ENCODE data around the gene SUSD6. TPM values are rescaled to one million over a fixed set of nuclear protein-coding genes. Genes with fewer than 3 reads are reported as not detected.

SUSD6 gene
- polyA plus RNA-seq, 1 experiment: 14.4 TPM

DNA sequence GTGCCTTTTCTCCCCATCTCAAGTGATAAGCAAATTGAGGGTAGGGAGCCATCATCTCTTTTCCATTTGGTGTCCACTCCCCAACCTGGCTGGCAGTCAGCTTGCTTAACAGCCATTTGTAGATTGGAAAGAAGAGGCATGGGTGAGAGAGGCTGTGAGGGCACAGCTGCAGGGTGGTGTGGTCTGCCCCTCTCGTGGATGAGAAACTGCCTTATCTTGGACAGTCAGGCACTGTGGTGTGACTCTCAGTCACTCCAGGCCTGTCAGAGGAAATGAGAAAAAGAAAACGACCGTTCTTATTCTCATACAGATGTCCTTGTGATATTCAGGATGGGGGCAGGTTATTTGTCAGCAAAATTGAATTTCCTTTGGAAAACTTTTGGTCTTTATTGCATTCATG is 90.5 kb downstream of the SUSD6 start:
- DNase-seq (ENCODE audit: low read depth, low spot score): no peak
- Histone ChIP-seq H3K9me3 (ENCODE audit: control insufficient read depth, insufficient read depth, low read length) (no peaks in the 10 kb centered on the region), H3K27ac (ENCODE audit: low read depth, low read length) (no peak overlapping the region), H3K27me3 (ENCODE audit: control insufficient read depth, insufficient read depth, low read length) (no peaks in the 10 kb centered on the region), H3K4me3 (ENCODE audit: low read depth, low read length) (no peak overlapping the region)
- TF ChIP-seq, protein P1, sequence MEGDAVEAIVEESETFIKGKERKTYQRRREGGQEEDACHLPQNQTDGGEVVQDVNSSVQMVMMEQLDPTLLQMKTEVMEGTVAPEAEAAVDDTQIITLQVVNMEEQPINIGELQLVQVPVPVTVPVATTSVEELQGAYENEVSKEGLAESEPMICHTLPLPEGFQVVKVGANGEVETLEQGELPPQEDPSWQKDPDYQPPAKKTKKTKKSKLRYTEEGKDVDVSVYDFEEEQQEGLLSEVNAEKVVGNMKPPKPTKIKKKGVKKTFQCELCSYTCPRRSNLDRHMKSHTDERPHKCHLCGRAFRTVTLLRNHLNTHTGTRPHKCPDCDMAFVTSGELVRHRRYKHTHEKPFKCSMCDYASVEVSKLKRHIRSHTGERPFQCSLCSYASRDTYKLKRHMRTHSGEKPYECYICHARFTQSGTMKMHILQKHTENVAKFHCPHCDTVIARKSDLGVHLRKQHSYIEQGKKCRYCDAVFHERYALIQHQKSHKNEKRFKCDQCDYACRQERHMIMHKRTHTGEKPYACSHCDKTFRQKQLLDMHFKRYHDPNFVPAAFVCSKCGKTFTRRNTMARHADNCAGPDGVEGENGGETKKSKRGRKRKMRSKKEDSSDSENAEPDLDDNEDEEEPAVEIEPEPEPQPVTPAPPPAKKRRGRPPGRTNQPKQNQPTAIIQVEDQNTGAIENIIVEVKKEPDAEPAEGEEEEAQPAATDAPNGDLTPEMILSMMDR (IDR thresholded peaks at IDR 0.05; ENCODE audit: low read depth, low read length): no peak
- ChIA-PET POLR2A (no interaction called here), CTCF (interaction anchor here (0.7 kb wide), 1 partner anchor 569 kb away, joined by 3 read pairs; no protein-coding TSS in a partner anchor)

- POLR2A ChIA-PET: no interaction called here
- H3K4me3 ChIP-seq (ENCODE audit: low read depth, low read length): no peak overlapping the region
- no peaks in the 10 kb centered on the region for H3K9me3 ChIP-seq (ENCODE audit: control insufficient read depth, insufficient read depth, low read length)
- TF ChIP-seq, protein P1 (IDR thresholded peaks at IDR 0.05; ENCODE audit: low read depth, low read length): no peak
- no peak for DNase-seq (ENCODE audit: low read depth, low spot score)
- H3K27me3 ChIP-seq (ENCODE audit: control insufficient read depth, insufficient read depth, low read length): no peaks in the 10 kb centered on the region
- CTCF ChIA-PET: interaction anchor here (1.9 kb wide), 1 partner anchor 119 kb away, joined by 4 read pairs; no protein-coding TSS in a partner anchor
- H3K27ac ChIP-seq (ENCODE audit: low read depth, low read length): no peak overlapping the region
These were observed 91.9 kb downstream of the SUSD6 start for GRCh38 chr14:69703047-69704039.

DNA sequence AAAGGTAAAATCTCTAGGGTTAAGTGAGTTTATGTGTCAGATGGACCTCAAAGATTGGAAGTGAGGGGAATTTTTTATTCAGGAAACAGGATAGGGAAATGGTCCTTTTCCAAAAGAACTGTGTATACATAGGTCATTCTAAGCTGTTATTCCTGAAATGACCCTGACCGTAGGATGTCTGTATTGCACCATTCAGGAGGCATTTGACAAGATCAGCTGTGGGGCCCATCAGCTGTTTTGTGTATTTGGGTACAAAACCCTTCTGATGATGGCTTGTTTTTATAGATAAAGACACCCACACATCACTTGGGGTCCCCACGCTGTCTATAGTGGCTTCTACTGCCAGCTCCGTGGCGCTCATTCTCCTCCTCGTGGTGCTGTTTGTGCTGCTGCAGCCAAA is 92.9 kb downstream of the SUSD6 start:
- ChIA-PET CTCF (interaction anchor here (0.5 to 1.9 kb wide), 3 partner anchors 100 to 120 kb away, joined by 3 to 4 read pairs (median 4); no protein-coding TSS in a partner anchor), POLR2A (no interaction called here)
- Histone ChIP-seq H3K4me3 (ENCODE audit: low read depth, low read length) (no peak overlapping the region), H3K27me3 (ENCODE audit: control insufficient read depth, insufficient read depth, low read length) (no peaks in the 10 kb centered on the region), H3K9me3 (ENCODE audit: control insufficient read depth, insufficient read depth, low read length) (no peaks in the 10 kb centered on the region), H3K27ac (ENCODE audit: low read depth, low read length) (no peak overlapping the region)
- TF ChIP-seq, protein P1 (IDR thresholded peaks at IDR 0.05; ENCODE audit: low read depth, low read length): no peak
- no peak for DNase-seq (ENCODE audit: low read depth, low spot score)

GRCh38 chr14:69705706-69706105 is 94.3 kb downstream of the SUSD6 start:
- POLR2A ChIA-PET: interaction anchor here (0.7 kb wide), 1 partner anchor 14 kb away, joined by 3 read pairs; no protein-coding TSS in a partner anchor

More at GRCh38 chr14:69705706-69706105, 94.3 kb downstream of the SUSD6 start:
- Histone ChIP-seq H3K27ac (ENCODE audit: low read depth, low read length) (no peak overlapping the region), H3K4me3 (ENCODE audit: low read depth, low read length) (no peak overlapping the region), H3K27me3 (ENCODE audit: control insufficient read depth, insufficient read depth, low read length) (no peaks in the 10 kb centered on the region), H3K9me3 (ENCODE audit: control insufficient read depth, insufficient read depth, low read length) (no peaks in the 10 kb centered on the region)
- no peak for DNase-seq (ENCODE audit: low read depth, low spot score)
- CTCF ChIA-PET: interaction anchor here (1.5 kb wide), 1 partner anchor 121 kb away, joined by 4 read pairs; no protein-coding TSS in a partner anchor
- TF ChIP-seq, protein P1 (IDR thresholded peaks at IDR 0.05; ENCODE audit: low read depth, low read length): no peak

Measured in AG04450 (cell line).